Measurements from ENCODE around the gene DCLRE1A.
"Not testable (repeated sequence)": the region's sequence is repeated elsewhere in the genome, so short reads cannot be mapped to it uniquely, and the experiment has no call there.

Gene DCLRE1A

GRCh38 chr10:113857210-113857609 is 3.3 kb upstream of the DCLRE1A start:
- no peak for DNase-seq (ENCODE audit: low read depth)

GRCh38 chr10:113856563-113856962 is 2.7 kb upstream of the DCLRE1A start:
- no peak for DNase-seq (ENCODE audit: low read depth)

- peak; percentile 31 for DNase-seq (ENCODE audit: low read depth)
These were observed 1.1 kb upstream of the DCLRE1A start for GRCh38 chr10:113854761-113855588.

- no peak for DNase-seq (ENCODE audit: low read depth)
These were observed 287 bp downstream of the DCLRE1A start for GRCh38 chr10:113853578-113854012.

- DNase-seq (ENCODE audit: low read depth) = no peak
These were observed 3.9 kb downstream of the DCLRE1A start for GRCh38 chr10:113849946-113850345.

GRCh38 chr10:113849140-113849803 is 4.6 kb downstream of the DCLRE1A start:
- no peak for DNase-seq (ENCODE audit: low read depth)

- no peak for DNase-seq (ENCODE audit: low read depth)
These were observed 7.8 kb downstream of the DCLRE1A start for GRCh38 chr10:113846036-113846435.

GRCh38 chr10:113843972-113844485 is 9.9 kb downstream of the DCLRE1A start:
- DNase-seq (ENCODE audit: low read depth) = no peak

GRCh38 chr10:113842171-113842570 is 11.7 kb downstream of the DCLRE1A start:
- DNase-seq (ENCODE audit: low read depth) = no peak

GRCh38 chr10:113828567-113828966 is 25.3 kb downstream of the DCLRE1A start:
- DNase-seq (ENCODE audit: low read depth) = not testable (repeated sequence)

- DNase-seq (ENCODE audit: low read depth) = no peak
These were observed 28.1 kb downstream of the DCLRE1A start for GRCh38 chr10:113825791-113826190.

- no peak for DNase-seq (ENCODE audit: low read depth)
These were observed 30.5 kb downstream of the DCLRE1A start for GRCh38 chr10:113823389-113823788.

GRCh38 chr10:113822174-113822573 is 31.7 kb downstream of the DCLRE1A start:
- no peak for DNase-seq (ENCODE audit: low read depth)

GRCh38 chr10:113821306-113821705 is 32.6 kb downstream of the DCLRE1A start:
- not testable (repeated sequence) for DNase-seq (ENCODE audit: low read depth)

- DNase-seq (ENCODE audit: low read depth) = no peak
These were observed 33.4 kb downstream of the DCLRE1A start for GRCh38 chr10:113820507-113820906.

- DNase-seq (ENCODE audit: low read depth) = no peak
These were observed 33.9 kb downstream of the DCLRE1A start for GRCh38 chr10:113819989-113820388.

GRCh38 chr10:113814700-113815099 is 39.2 kb downstream of the DCLRE1A start:
- not testable (repeated sequence) for DNase-seq (ENCODE audit: low read depth)

- DNase-seq (ENCODE audit: low read depth) = no peak
These were observed 45.7 kb downstream of the DCLRE1A start for GRCh38 chr10:113808168-113808567.

GRCh38 chr10:113806503-113806902 is 47.4 kb downstream of the DCLRE1A start:
- DNase-seq (ENCODE audit: low read depth) = no peak

GRCh38 chr10:113802997-113803396 is 50.9 kb downstream of the DCLRE1A start:
- DNase-seq (ENCODE audit: low read depth) = no peak

GRCh38 chr10:113801569-113801968 is 52.3 kb downstream of the DCLRE1A start:
- DNase-seq (ENCODE audit: low read depth) = no peak

GRCh38 chr10:113791691-113792090 is 62.2 kb downstream of the DCLRE1A start:
- DNase-seq (ENCODE audit: low read depth) = no peak

- no peak for DNase-seq (ENCODE audit: low read depth)
These were observed 65.2 kb downstream of the DCLRE1A start for GRCh38 chr10:113788604-113789083.
